B cell (primary cell): ENCODE measurements around the gene TRPC4AP. TPM values are rescaled to one million over a fixed set of nuclear protein-coding genes. Genes with fewer than 3 reads are reported as not detected.
A peak's percentile ranks its signal among the peaks of the same experiment; 100 is the strongest.

Experiments used
- ATAC-seq: fragments of 200-7000 bp; cut with Tn5 transposase; one replicate; pipeline ENCODE4 v1.10.0; 2021; ENCODE audit warnings: low read depth, mild to moderate bottlenecking, moderate number of reproducible peaks, moderate library complexity
- CTCF ChIA-PET: fragments of 350-600 bp; sonication (Branson Sonifier 250); formaldehyde crosslinking; loops from one replicate; lab custom pipeline; 2021; ENCODE audit warnings: antibody characterized with exemption, inconsistent platforms; lab: Charles Lee
- POLR2A ChIA-PET: fragments of 350-600 bp; sonication (Branson Sonifier 250); formaldehyde crosslinking; loops from one replicate; lab custom pipeline; 2021; ENCODE audit warnings: antibody characterized with exemption; lab: Charles Lee
- DNase-seq: peaks from one replicate; pipeline ENCODE4 v3.0.0; 2013
- H2AFZ ChIP-seq: 2 replicates; pipeline ENCODE4 v1.6.1; 2012; ENCODE audit warnings: mild to moderate bottlenecking, low read depth, low read length; ENCODE audit not compliant: insufficient read depth, poor library complexity, severe bottlenecking
- H3K27ac ChIP-seq, 2 donors: 1 replicate in 1 of 2; 2 replicates in 1 of 2; pipeline ENCODE4 v1.5.1; 2012 to 2013; ENCODE audit warnings: low read length in 2 of 2, mild to moderate bottlenecking in 2 of 2, moderate library complexity in 1 of 2
- H3K27me3 ChIP-seq, 4 experiments: fragments of 200-600 bp in 1 of 4; sonication (generic) in 1 of 4; replicated peaks in 1 of 4; 1 replicate in 2 of 4; 2 replicates in 2 of 4; pipeline versions ENCODE4 v1.6.1 to v1.7.0; 2013 to 2016; ENCODE audit warnings: low read length in 3 of 4, mild to moderate bottlenecking in 2 of 4, mixed read lengths in 1 of 4, moderate library complexity in 1 of 4; ENCODE audit not compliant: insufficient read depth in 4 of 4, control insufficient read depth in 3 of 4; ENCODE audit errors: control extremely low read depth in 1 of 4
- H3K36me3 ChIP-seq, 2 experiments: replicated peaks in 1 of 2; 1 replicate in 1 of 2; 2 replicates in 1 of 2; pipeline versions ENCODE4 v1.6.1 to v1.7.1; 2013; ENCODE audit warnings: low read length in 1 of 2; ENCODE audit not compliant: insufficient read depth in 2 of 2, control insufficient read depth in 1 of 2; ENCODE audit errors: control extremely low read depth in 1 of 2, extremely low read depth in 1 of 2
- H3K4me1 ChIP-seq, 2 donors: fragments of 200-600 bp in 1 of 2; sonication (generic) in 1 of 2; 1 replicate in 1 of 2; 2 replicates in 1 of 2; pipeline versions ENCODE4 v1.5.1 to v1.6.1; 2013 to 2017; ENCODE audit warnings: low read length in 2 of 2; ENCODE audit not compliant: control insufficient read depth in 2 of 2, insufficient read depth in 2 of 2
- H3K4me2 ChIP-seq: replicated peaks from 2 replicates; pipeline ENCODE3; 2012; ENCODE audit warnings: mild to moderate bottlenecking, low read depth, low read length; ENCODE audit not compliant: poor library complexity, severe bottlenecking
- H3K4me3 ChIP-seq, 5 experiments: fragments of 200-600 bp in 1 of 5; sonication (generic) in 1 of 5; 1 replicate in 3 of 5; 2 replicates in 2 of 5; pipeline versions ENCODE4 v1.5.1 to v1.7.0; 2011 to 2016; ENCODE audit warnings: low read length in 4 of 5, mild to moderate bottlenecking in 4 of 5, low read depth in 2 of 5, control low read depth in 1 of 5, moderate library complexity in 1 of 5; ENCODE audit not compliant: insufficient read depth in 1 of 5; ENCODE audit errors: control extremely low read depth in 1 of 5, extremely low read depth in 1 of 5
- H3K79me2 ChIP-seq: fragments of 200-600 bp; sonication (generic); one replicate; pipeline ENCODE4 v1.6.0; 2016; ENCODE audit warnings: low read length; ENCODE audit not compliant: control insufficient read depth, insufficient read depth
- H3K9ac ChIP-seq: fragments of 200-600 bp; sonication (generic); 2 replicates; pipeline ENCODE4 v1.6.1; 2017; ENCODE audit warnings: mild to moderate bottlenecking, low read length, moderate library complexity
- H3K9me3 ChIP-seq, 3 donors: one replicate each; pipeline versions ENCODE4 v1.6.1 to v1.7.1; 2013; ENCODE audit warnings: low read length in 2 of 3; ENCODE audit not compliant: control insufficient read depth in 2 of 3, insufficient read depth in 1 of 3; ENCODE audit errors: control extremely low read depth in 1 of 3
- H4K20me1 ChIP-seq: 2 replicates; pipeline ENCODE4 v1.6.0; 2012; ENCODE audit warnings: mild to moderate bottlenecking, low read length; ENCODE audit not compliant: insufficient read depth, control insufficient read depth, poor library complexity, severe bottlenecking
- H3K27ac Mint-ChIP-seq: one replicate; pipeline ENCODE4 v1.8.0; 2021; ENCODE audit warnings: mixed read lengths
- H3K27me3 Mint-ChIP-seq: one replicate; pipeline ENCODE4 v1.8.0; 2021; ENCODE audit warnings: mixed read lengths
- H3K4me1 Mint-ChIP-seq: one replicate; pipeline ENCODE4 v1.8.0; 2021; ENCODE audit warnings: mixed read lengths
- H3K4me3 Mint-ChIP-seq: one replicate; pipeline ENCODE4 v1.8.0; 2021; ENCODE audit warnings: mixed read lengths
- H3K9me3 Mint-ChIP-seq: one replicate; pipeline ENCODE4 v1.8.0; 2022; ENCODE audit warnings: mixed read lengths; ENCODE audit not compliant: insufficient read depth
- CTCF ChIP-seq: fragments of 200-600 bp; IDR thresholded peaks from one replicate; pipeline ENCODE4 v1.8.0; 2022; ENCODE audit warnings: antibody characterized with exemption, mild to moderate bottlenecking
- EZH2 ChIP-seq: IDR thresholded peaks from 2 replicates; pipeline ENCODE4 v1.6.1; 2012; ENCODE audit warnings: borderline replicate concordance, low read depth, mild to moderate bottlenecking, moderate library complexity, low read length; ENCODE audit not compliant: insufficient read depth, poor library complexity, severe bottlenecking
- WGBS: methylation state at CpG from one replicate; pipeline ENCODE4 v1.1.5; 2013; ENCODE audit warnings: missing lambda C conversion rate; ENCODE audit not compliant: insufficient coverage; 5-methylcytosine and 5-hydroxymethylcytosine counted together
- intact Hi-C: fragments of 100-400 bp; cut with micrococcal nuclease; formaldehyde crosslinking; loops from one replicate; pipeline ENCODE4 v1.10.0; 2022
- polyA plus RNA-seq: library from polyadenylated mRNA; depleted of rRNA; stranded (reverse); fragments of >200 nt; gene quantifications from 2 replicates; pipeline ENCODE4 v1.2.3, GENCODE V29; 2012
- total RNA-seq, 2 donors: library from RNA; stranded (reverse); fragments of 120-200 nt in 1 of 2; gene quantifications; 1 replicate in 1 of 2; 2 replicates in 1 of 2; pipeline versions ENCODE4 v1.2.3 to v1.2.4, GENCODE V29; 2013 to 2022

TRPC4AP gene
- total and polyA plus RNA-seq, 2 donors (not counting 1 experiment from before 2014, with no cell fraction given), result 62.5 to 73.2 TPM

- WGBS, result under 1% methylated on average over 62 of the region's 62 CpGs
- Histone ChIP-seq H2AFZ (peak within 1 kb of the TSS; percentile 96), H3K4me1 (peaks cover 5 to 16% of the 10 kb centered on the region in 2 donors), H3K36me3 (no peaks in the 10 kb centered on the region), H4K20me1 (no peaks in the 10 kb centered on the region), H3K27ac (peak within 1 kb of the TSS; percentile 42 to 79), H3K9me3 (no peaks in the 10 kb centered on the region), H3K79me2 (no peaks in the 10 kb centered on the region), H3K4me3 (peak within 1 kb of the TSS; percentile 58 to 88 (median 73)), H3K4me2 (peak within 1 kb of the TSS; percentile 87), H3K9ac (peak within 1 kb of the TSS; percentile 80), H3K27me3 (no peaks in the 10 kb centered on the region)
- H3K4me3 Mint-ChIP-seq, result peak within 1 kb of the TSS; percentile 97
- TF ChIP-seq EZH2 (no peak), CTCF (no peak)
- H3K27ac Mint-ChIP-seq, result peak within 1 kb of the TSS; percentile 93
- DNase-seq (peak; percentile 95), ATAC-seq (peak; percentile 93)
- peaks cover 25% of the 10 kb centered on the region for H3K4me1 Mint-ChIP-seq
- H3K27me3 Mint-ChIP-seq, result no peaks in the 10 kb centered on the region
- POLR2A ChIA-PET, result interaction anchor here (0.6 kb wide), 1 partner anchor 798 kb away, joined by 4 read pairs; no protein-coding TSS in a partner anchor
- no peaks in the 10 kb centered on the region for H3K9me3 Mint-ChIP-seq
- intact Hi-C loops, result loop anchor here (1.0 to 2.0 kb wide), 4 partner anchors 83 to 246 kb away; partner anchors contain the start of genes GGT7 and NCOA6
- CTCF ChIA-PET, result interaction anchor here (1.0 to 2.1 kb wide), 3 partner anchors 79 to 83 kb away, joined by 3 to 8 read pairs (median 3); partner anchors contain the start of gene ACSS2
These were observed 137.2 kb downstream of the TRPC4AP start, which contains the start of the genes GSS and MYH7B for GRCh38 chr20:34955231-34956040. GSS (minus strand) TSS chr20:34955806; CDS start chr20:34951852, 3,954 bp downstream. MYH7B (plus strand) TSS chr20:34955868; CDS start chr20:34978006, 22,138 bp downstream.
